ENCODE results near the gene PAQR7.

PAQR7 gene

GRCh38 chr1:25875154-25875855 is at the start of gene PAQR7:
PAQR7 (minus strand) TSS chr1:25875708; CDS start chr1:25863839, 11,869 bp downstream.
- peak within 1 kb of the TSS; percentile 82 for H3K4me3 ChIP-seq (ENCODE audit: low read length)
- peak; percentile 88 for DNase-seq (ENCODE audit: low read depth)
- no peaks in the 10 kb centered on the region for H3K36me3 ChIP-seq (ENCODE audit: control insufficient read depth, insufficient read depth, low read length, severe bottlenecking)
- peak within 1 kb of the TSS; percentile 84 for H3K9ac ChIP-seq (ENCODE audit: low read length)
- H3K4me1 ChIP-seq (ENCODE audit: control insufficient read depth, insufficient read depth, low read length) = peaks cover 19% of the 10 kb centered on the region
- H3K27me3 ChIP-seq (replicated peaks; ENCODE audit: control insufficient read depth, insufficient read depth, low read length) = no peaks in the 10 kb centered on the region
- no peaks in the 10 kb centered on the region for H3K9me3 ChIP-seq (ENCODE audit: control insufficient read depth, low read length)

GRCh38 chr1:25924454-25924853 is 48.9 kb upstream of the PAQR7 start:
- Histone ChIP-seq H3K4me3 (ENCODE audit: low read length) (no peak overlapping the region), H3K27me3 (replicated peaks; ENCODE audit: control insufficient read depth, insufficient read depth, low read length) (peaks cover 18% of the 10 kb centered on the region), H3K9ac (ENCODE audit: low read length) (no peak overlapping the region), H3K9me3 (ENCODE audit: control insufficient read depth, low read length) (no peaks in the 10 kb centered on the region), H3K36me3 (ENCODE audit: control insufficient read depth, insufficient read depth, low read length, severe bottlenecking) (no peaks in the 10 kb centered on the region), H3K4me1 (ENCODE audit: control insufficient read depth, insufficient read depth, low read length) (no peaks in the 10 kb centered on the region)
- no peak for DNase-seq (ENCODE audit: low read depth)

- peak; percentile 52 for DNase-seq (ENCODE audit: low read depth)
- Histone ChIP-seq H3K36me3 (ENCODE audit: control insufficient read depth, insufficient read depth, low read length, severe bottlenecking) (no peaks in the 10 kb centered on the region), H3K4me1 (ENCODE audit: control insufficient read depth, insufficient read depth, low read length) (peaks cover 6% of the 10 kb centered on the region), H3K9ac (ENCODE audit: low read length) (peak overlapping the region; percentile 70), H3K4me3 (ENCODE audit: low read length) (peak overlapping the region; percentile 82), H3K27me3 (replicated peaks; ENCODE audit: control insufficient read depth, insufficient read depth, low read length) (peaks cover 13% of the 10 kb centered on the region), H3K9me3 (ENCODE audit: control insufficient read depth, low read length) (no peaks in the 10 kb centered on the region)
Measured at GRCh38 chr1:25922971-25923552, 47.6 kb upstream of the PAQR7 start.

GRCh38 chr1:25922056-25922970 is 46.8 kb upstream of the PAQR7 start:
- Histone ChIP-seq H3K9ac (ENCODE audit: low read length) (peak overlapping the region; percentile 70), H3K36me3 (ENCODE audit: control insufficient read depth, insufficient read depth, low read length, severe bottlenecking) (no peaks in the 10 kb centered on the region), H3K4me1 (ENCODE audit: control insufficient read depth, insufficient read depth, low read length) (peaks cover 12% of the 10 kb centered on the region), H3K9me3 (ENCODE audit: control insufficient read depth, low read length) (no peaks in the 10 kb centered on the region), H3K27me3 (replicated peaks; ENCODE audit: control insufficient read depth, insufficient read depth, low read length) (peaks cover 9% of the 10 kb centered on the region), H3K4me3 (ENCODE audit: low read length) (peak overlapping the region; percentile 82)
- no peak for DNase-seq (ENCODE audit: low read depth)

- Histone ChIP-seq H3K9me3 (ENCODE audit: control insufficient read depth, low read length) (no peaks in the 10 kb centered on the region), H3K4me3 (ENCODE audit: low read length) (no peak overlapping the region), H3K36me3 (ENCODE audit: control insufficient read depth, insufficient read depth, low read length, severe bottlenecking) (no peaks in the 10 kb centered on the region), H3K27me3 (replicated peaks; ENCODE audit: control insufficient read depth, insufficient read depth, low read length) (peaks cover 3% of the 10 kb centered on the region), H3K4me1 (ENCODE audit: control insufficient read depth, insufficient read depth, low read length) (peaks cover 12% of the 10 kb centered on the region), H3K9ac (ENCODE audit: low read length) (no peak overlapping the region)
- no peak for DNase-seq (ENCODE audit: low read depth)
Measured at GRCh38 chr1:25918615-25919014, 43.1 kb upstream of the PAQR7 start.

- Histone ChIP-seq H3K27me3 (replicated peaks; ENCODE audit: control insufficient read depth, insufficient read depth, low read length) (no peaks in the 10 kb centered on the region), H3K9ac (ENCODE audit: low read length) (peak overlapping the region; percentile 9), H3K36me3 (ENCODE audit: control insufficient read depth, insufficient read depth, low read length, severe bottlenecking) (no peaks in the 10 kb centered on the region), H3K4me1 (ENCODE audit: control insufficient read depth, insufficient read depth, low read length) (peaks cover 12% of the 10 kb centered on the region), H3K4me3 (ENCODE audit: low read length) (peak overlapping the region; percentile 44), H3K9me3 (ENCODE audit: control insufficient read depth, low read length) (no peaks in the 10 kb centered on the region)
- no peak for DNase-seq (ENCODE audit: low read depth)
Measured at GRCh38 chr1:25917996-25918395, 42.5 kb upstream of the PAQR7 start.

GRCh38 chr1:25916460-25916859 is 41.0 kb upstream of the PAQR7 start:
- Histone ChIP-seq H3K9ac (ENCODE audit: low read length) (no peak overlapping the region), H3K4me1 (ENCODE audit: control insufficient read depth, insufficient read depth, low read length) (peaks cover 20% of the 10 kb centered on the region)

GRCh38 chr1:25914074-25914995 is 38.8 kb upstream of the PAQR7 start:
- Histone ChIP-seq H3K4me3 (ENCODE audit: low read length) (no peak overlapping the region), H3K9me3 (ENCODE audit: control insufficient read depth, low read length) (no peaks in the 10 kb centered on the region), H3K27me3 (replicated peaks; ENCODE audit: control insufficient read depth, insufficient read depth, low read length) (no peaks in the 10 kb centered on the region), H3K4me1 (ENCODE audit: control insufficient read depth, insufficient read depth, low read length) (peaks cover 20% of the 10 kb centered on the region), H3K36me3 (ENCODE audit: control insufficient read depth, insufficient read depth, low read length, severe bottlenecking) (no peaks in the 10 kb centered on the region), H3K9ac (ENCODE audit: low read length) (no peak overlapping the region)
- DNase-seq (ENCODE audit: low read depth) = peak; percentile 43

More at GRCh38 chr1:25916460-25916859, 41.0 kb upstream of the PAQR7 start:
- H3K27me3 ChIP-seq (replicated peaks; ENCODE audit: control insufficient read depth, insufficient read depth, low read length) = no peaks in the 10 kb centered on the region
- H3K9me3 ChIP-seq (ENCODE audit: control insufficient read depth, low read length) = no peaks in the 10 kb centered on the region
- H3K4me3 ChIP-seq (ENCODE audit: low read length) = no peak overlapping the region
- no peak for DNase-seq (ENCODE audit: low read depth)
- no peaks in the 10 kb centered on the region for H3K36me3 ChIP-seq (ENCODE audit: control insufficient read depth, insufficient read depth, low read length, severe bottlenecking)

GRCh38 chr1:25913206-25913605 is 37.7 kb upstream of the PAQR7 start:
- DNase-seq (ENCODE audit: low read depth) = no peak
- H3K9ac ChIP-seq (ENCODE audit: low read length) = no peak overlapping the region
- H3K9me3 ChIP-seq (ENCODE audit: control insufficient read depth, low read length) = no peaks in the 10 kb centered on the region
- no peak overlapping the region for H3K4me3 ChIP-seq (ENCODE audit: low read length)
- H3K27me3 ChIP-seq (replicated peaks; ENCODE audit: control insufficient read depth, insufficient read depth, low read length) = no peaks in the 10 kb centered on the region
- peaks cover 16% of the 10 kb centered on the region for H3K4me1 ChIP-seq (ENCODE audit: control insufficient read depth, insufficient read depth, low read length)
- H3K36me3 ChIP-seq (ENCODE audit: control insufficient read depth, insufficient read depth, low read length, severe bottlenecking) = no peaks in the 10 kb centered on the region

- H3K27me3 ChIP-seq (replicated peaks; ENCODE audit: control insufficient read depth, insufficient read depth, low read length) = no peaks in the 10 kb centered on the region
- peak; percentile 62 for DNase-seq (ENCODE audit: low read depth)
- no peaks in the 10 kb centered on the region for H3K36me3 ChIP-seq (ENCODE audit: control insufficient read depth, insufficient read depth, low read length, severe bottlenecking)
Measured at GRCh38 chr1:25912076-25912831, 36.7 kb upstream of the PAQR7 start.

More at GRCh38 chr1:25912076-25912831, 36.7 kb upstream of the PAQR7 start:
- no peak overlapping the region for H3K4me3 ChIP-seq (ENCODE audit: low read length)
- peaks cover 8% of the 10 kb centered on the region for H3K4me1 ChIP-seq (ENCODE audit: control insufficient read depth, insufficient read depth, low read length)
- H3K9ac ChIP-seq (ENCODE audit: low read length) = no peak overlapping the region
- no peaks in the 10 kb centered on the region for H3K9me3 ChIP-seq (ENCODE audit: control insufficient read depth, low read length)

All from adipocyte (in vitro differentiated cells).